Measurements from ENCODE around the gene BGLAP. TPM values are rescaled to one million over a fixed set of nuclear protein-coding genes. Genes with fewer than 3 reads are reported as not detected.
A peak's percentile ranks its signal among the peaks of the same experiment; 100 is the strongest.

Gene BGLAP
- total RNA-seq, 1 experiment from 2014 or later, result 1.4 TPM

DNA sequence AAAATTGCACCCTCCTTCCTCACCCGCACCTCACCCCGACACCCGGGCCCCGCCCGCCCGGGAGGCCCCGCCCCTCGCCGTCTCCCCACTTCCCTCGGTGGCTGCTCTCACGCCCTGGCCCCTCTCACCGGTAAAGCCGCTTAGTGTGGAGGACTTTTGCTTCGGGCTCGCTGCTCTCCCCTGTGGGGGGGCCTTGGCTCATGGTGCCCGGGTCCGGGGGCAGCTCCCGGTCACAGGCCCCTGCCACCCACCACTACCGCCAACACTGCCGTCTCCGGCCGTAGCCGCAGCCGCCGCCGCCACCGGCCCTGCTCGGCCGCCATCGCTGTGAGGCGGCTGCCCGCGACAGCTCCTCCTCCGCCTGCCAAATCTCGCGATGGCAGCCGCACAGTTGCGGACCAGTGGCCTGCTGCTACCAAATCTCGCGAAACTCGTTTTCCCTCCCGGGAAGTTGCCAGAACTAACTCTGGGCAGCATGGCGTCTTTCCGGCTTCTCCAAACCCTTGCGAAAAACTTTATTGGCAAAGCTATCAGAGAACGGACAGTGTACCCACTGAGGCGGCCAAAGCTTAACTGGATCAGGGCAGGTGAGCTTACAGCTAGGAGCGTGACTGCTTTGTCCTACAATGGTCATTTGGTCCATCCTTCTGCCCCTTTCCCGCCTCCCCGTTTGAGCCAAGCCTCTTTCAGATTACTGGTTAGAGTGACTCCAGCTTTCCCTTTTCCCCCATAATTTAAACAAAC, 40.7 kb downstream of the BGLAP start, which contains the start of gene SMG5:
TSS of gene SMG5 (minus strand) at position 347 of the 744 bp plus-strand sequence. CDS start at position 202, 145 bp downstream.
- Histone ChIP-seq H2AFZ (ENCODE audit: low read depth, low read length, poor library complexity, severe bottlenecking) (no peak within 1 kb of the TSS), H3K79me2 (ENCODE audit: insufficient read depth, low read length) (peaks cover 58% of the 10 kb centered on the region)

More for the DNA sequence above, 40.7 kb downstream of the BGLAP start, which contains the start of gene SMG5:
- ATAC-seq, result peak; percentile 92
- BruUV-seq (replicated peaks), result no TSS peak
- Histone ChIP-seq H3K9me3 (ENCODE audit: control insufficient read depth in 1 of 2, insufficient read depth in 1 of 2, low read depth in 1 of 2, low read length in 2 of 2) (no peaks in the 10 kb centered on the region), H3K36me3 (ENCODE audit: control insufficient read depth in 1 of 2, insufficient read depth in 2 of 2, low read length in 2 of 2) (peaks cover 16 to 27% of the 10 kb centered on the region in 2 experiments; a peak in 3 of 4 replicates), H3K4me1 (ENCODE audit: control insufficient read depth in 1 of 2, insufficient read depth in 2 of 2, low read length in 2 of 2) (peaks cover 25 to 27% of the 10 kb centered on the region in 2 experiments), H3K4me3 (replicated peaks in 1 of 2; ENCODE audit: low read depth in 1 of 2, low read length in 2 of 2) (peak within 1 kb of the TSS; percentile 77 to 96), H4K20me1 (ENCODE audit: insufficient read depth) (peaks cover 10% of the 10 kb centered on the region; the same call in 1 of the 2 replicates), H3K9ac (ENCODE audit: low read length) (peak within 1 kb of the TSS; percentile 98), H3K9me2 (ENCODE audit: insufficient read depth) (no peaks in the 10 kb centered on the region), H3K27me3 (ENCODE audit: insufficient read depth, low read length) (no peaks in the 10 kb centered on the region), H3K4me2 (ENCODE audit: low read length) (peak within 1 kb of the TSS; percentile 91), H3K27ac (ENCODE audit: low read depth, low read length) (peak within 1 kb of the TSS; percentile 90)
- intact Hi-C loops (cut with micrococcal nuclease), result loop anchor here (2.0 kb wide), 1 partner anchor 56 kb away; the partner anchor contains the start of genes CCT3 and TSACC
- ChIA-PET POLR2A (interaction anchor here (1.0 to 1.8 kb wide), 5 partner anchors 13 to 175 kb away, joined by 3 to 5 read pairs (median 4); partner anchors contain the start of genes GLMP and PMF1), CTCF (interaction anchor here (1.1 to 2.3 kb wide), 2 partner anchors 37 to 137 kb away, joined by 5 to 6 read pairs; no protein-coding TSS in a partner anchor), RAD21 (ENCODE audit: low non-redundant PET in 1 of 2, low total read pairs in 2 of 2, uncharacterized antibody in 2 of 2, unreplicated experiment in 2 of 2) (no interaction called here)
- TF ChIP-seq, protein P1, sequence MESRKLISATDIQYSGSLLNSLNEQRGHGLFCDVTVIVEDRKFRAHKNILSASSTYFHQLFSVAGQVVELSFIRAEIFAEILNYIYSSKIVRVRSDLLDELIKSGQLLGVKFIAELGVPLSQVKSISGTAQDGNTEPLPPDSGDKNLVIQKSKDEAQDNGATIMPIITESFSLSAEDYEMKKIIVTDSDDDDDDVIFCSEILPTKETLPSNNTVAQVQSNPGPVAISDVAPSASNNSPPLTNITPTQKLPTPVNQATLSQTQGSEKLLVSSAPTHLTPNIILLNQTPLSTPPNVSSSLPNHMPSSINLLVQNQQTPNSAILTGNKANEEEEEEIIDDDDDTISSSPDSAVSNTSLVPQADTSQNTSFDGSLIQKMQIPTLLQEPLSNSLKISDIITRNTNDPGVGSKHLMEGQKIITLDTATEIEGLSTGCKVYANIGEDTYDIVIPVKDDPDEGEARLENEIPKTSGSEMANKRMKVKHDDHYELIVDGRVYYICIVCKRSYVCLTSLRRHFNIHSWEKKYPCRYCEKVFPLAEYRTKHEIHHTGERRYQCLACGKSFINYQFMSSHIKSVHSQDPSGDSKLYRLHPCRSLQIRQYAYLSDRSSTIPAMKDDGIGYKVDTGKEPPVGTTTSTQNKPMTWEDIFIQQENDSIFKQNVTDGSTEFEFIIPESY (IDR thresholded peaks at IDR 0.05; ENCODE audit: extremely low read depth, insufficient replicate concordance, low read length), result peak; percentile 100
- TF ChIP-seq SRF (IDR thresholded peaks at IDR 0.05; ENCODE audit: low read depth), result peak; percentile 67; the same call in 1 of the 2 replicates
- TF ChIP-seq EGR1 (IDR thresholded peaks at IDR 0.05; ENCODE audit: low read depth), result peak; percentile 82
- TF ChIP-seq, protein P2, sequence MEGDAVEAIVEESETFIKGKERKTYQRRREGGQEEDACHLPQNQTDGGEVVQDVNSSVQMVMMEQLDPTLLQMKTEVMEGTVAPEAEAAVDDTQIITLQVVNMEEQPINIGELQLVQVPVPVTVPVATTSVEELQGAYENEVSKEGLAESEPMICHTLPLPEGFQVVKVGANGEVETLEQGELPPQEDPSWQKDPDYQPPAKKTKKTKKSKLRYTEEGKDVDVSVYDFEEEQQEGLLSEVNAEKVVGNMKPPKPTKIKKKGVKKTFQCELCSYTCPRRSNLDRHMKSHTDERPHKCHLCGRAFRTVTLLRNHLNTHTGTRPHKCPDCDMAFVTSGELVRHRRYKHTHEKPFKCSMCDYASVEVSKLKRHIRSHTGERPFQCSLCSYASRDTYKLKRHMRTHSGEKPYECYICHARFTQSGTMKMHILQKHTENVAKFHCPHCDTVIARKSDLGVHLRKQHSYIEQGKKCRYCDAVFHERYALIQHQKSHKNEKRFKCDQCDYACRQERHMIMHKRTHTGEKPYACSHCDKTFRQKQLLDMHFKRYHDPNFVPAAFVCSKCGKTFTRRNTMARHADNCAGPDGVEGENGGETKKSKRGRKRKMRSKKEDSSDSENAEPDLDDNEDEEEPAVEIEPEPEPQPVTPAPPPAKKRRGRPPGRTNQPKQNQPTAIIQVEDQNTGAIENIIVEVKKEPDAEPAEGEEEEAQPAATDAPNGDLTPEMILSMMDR (IDR thresholded peaks at IDR 0.05 in 2 of 3, conservative IDR thresholded peaks at IDR 0.05 in 1 of 3; ENCODE audit: borderline replicate concordance in 1 of 3, insufficient read depth in 1 of 3, low read depth in 2 of 3, low read length in 2 of 3), result no peak
- TF ChIP-seq TCF7L2 (IDR thresholded peaks at IDR 0.05; ENCODE audit: borderline replicate concordance, extremely low read depth, insufficient read depth, insufficient read length), result peak; percentile 28
- TF ChIP-seq JUND (IDR thresholded peaks at IDR 0.05), result 0 out of 2 replicates have a peak, but pooled peaks have one; percentile 26
- TF ChIP-seq CEBPB (IDR thresholded peaks at IDR 0.05; ENCODE audit: low read depth), result no peak
- no peak for TF ChIP-seq RAD21 (IDR thresholded peaks at IDR 0.05; ENCODE audit: low read depth)
- TF ChIP-seq FOSL1 (IDR thresholded peaks at IDR 0.05; ENCODE audit: low read depth), result no peak
- peak; percentile 96 for TF ChIP-seq CBX3 (IDR thresholded peaks at IDR 0.05; ENCODE audit: low read depth)
- peak; percentile 38; the same call in 1 of the 2 replicates for TF ChIP-seq ZFX (IDR thresholded peaks at IDR 0.05)
- TF ChIP-seq POLR2AphosphoS5 (IDR thresholded peaks at IDR 0.05; ENCODE audit: low read depth, low read length), result peak; percentile 90
- peak; percentile 90; the same call in 1 of the 2 replicates for TF ChIP-seq ELF1 (IDR thresholded peaks at IDR 0.05; ENCODE audit: borderline replicate concordance, low read depth)
- TF ChIP-seq SP1 (IDR thresholded peaks at IDR 0.05; ENCODE audit: low read depth), result peak; percentile 84
- TF ChIP-seq, protein P3, sequence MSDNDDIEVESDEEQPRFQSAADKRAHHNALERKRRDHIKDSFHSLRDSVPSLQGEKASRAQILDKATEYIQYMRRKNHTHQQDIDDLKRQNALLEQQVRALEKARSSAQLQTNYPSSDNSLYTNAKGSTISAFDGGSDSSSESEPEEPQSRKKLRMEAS (IDR thresholded peaks at IDR 0.05), result peak; percentile 93
- peak; percentile 74 for TF ChIP-seq POLR2A (IDR thresholded peaks at IDR 0.05; ENCODE audit: borderline replicate concordance, extremely low read depth, insufficient read depth, insufficient read length)
- peak; percentile 87 for TF ChIP-seq SIN3A (IDR thresholded peaks at IDR 0.05; ENCODE audit: low read depth)
- peak; percentile 99 for TF ChIP-seq YY1 (IDR thresholded peaks at IDR 0.05; ENCODE audit: extremely low read depth, insufficient replicate concordance, low read depth, low read length)
- DNase-seq (ENCODE audit: low read depth, low spot score), result peak; percentile 98
